ENCODE data around the gene TYMS.

The TYMS gene

GRCh38 chr18:657311-658000 lies at the start of gene TYMS:
Gene TYMS (plus strand): TSS chr18:657653. CDS start chr18:657743, 90 bp downstream.
- DNase-seq (ENCODE audit: low read depth) = peak; percentile 41

- DNase-seq (ENCODE audit: low read depth) = no peak
Measured at GRCh38 chr18:607930-608329, 49.5 kb upstream of the TYMS start.

- DNase-seq (ENCODE audit: low read depth) = no peak
Measured at GRCh38 chr18:610214-610928, 47.1 kb upstream of the TYMS start.

GRCh38 chr18:612156-612555 lies 45.3 kb upstream of the TYMS start:
- no peak for DNase-seq (ENCODE audit: low read depth)

- DNase-seq (ENCODE audit: low read depth) = no peak
Measured at GRCh38 chr18:614193-614592, 43.3 kb upstream of the TYMS start.

GRCh38 chr18:615092-615521 lies 42.3 kb upstream of the TYMS start:
- DNase-seq (ENCODE audit: low read depth) = no peak

- no peak for DNase-seq (ENCODE audit: low read depth)
Measured at GRCh38 chr18:615773-616172, 41.7 kb upstream of the TYMS start.

GRCh38 chr18:616380-616995 lies 41.0 kb upstream of the TYMS start:
- no peak for DNase-seq (ENCODE audit: low read depth)

- no peak for DNase-seq (ENCODE audit: low read depth)
Measured at GRCh38 chr18:617970-618504, 39.4 kb upstream of the TYMS start.

GRCh38 chr18:618618-619017 lies 38.8 kb upstream of the TYMS start:
- DNase-seq (ENCODE audit: low read depth) = no peak

GRCh38 chr18:621291-622043 lies 36.0 kb upstream of the TYMS start:
- DNase-seq (ENCODE audit: low read depth) = no peak

GRCh38 chr18:622289-622688 lies 35.2 kb upstream of the TYMS start:
- no peak for DNase-seq (ENCODE audit: low read depth)

GRCh38 chr18:623761-624620 lies 33.5 kb upstream of the TYMS start:
- peak; percentile 31 for DNase-seq (ENCODE audit: low read depth)

- DNase-seq (ENCODE audit: low read depth) = no peak
Measured at GRCh38 chr18:627231-627630, 30.2 kb upstream of the TYMS start.

GRCh38 chr18:629269-630150 lies 27.9 kb upstream of the TYMS start:
- DNase-seq (ENCODE audit: low read depth) = no peak

GRCh38 chr18:631560-631959 lies 25.9 kb upstream of the TYMS start:
- no peak for DNase-seq (ENCODE audit: low read depth)

GRCh38 chr18:634551-635045 lies 22.9 kb upstream of the TYMS start:
- DNase-seq (ENCODE audit: low read depth) = no peak

GRCh38 chr18:635171-635570 lies 22.3 kb upstream of the TYMS start:
- no peak for DNase-seq (ENCODE audit: low read depth)

- no peak for DNase-seq (ENCODE audit: low read depth)
Measured at GRCh38 chr18:641224-641623, 16.2 kb upstream of the TYMS start.

GRCh38 chr18:644395-645004 lies 13.0 kb upstream of the TYMS start:
- no peak for DNase-seq (ENCODE audit: low read depth)
